ENCODE data around the gene SMOC1.

GRCh38 chr14:70077005-70077404 is 197.8 kb downstream of the SMOC1 start:
- TF ChIP-seq CTCF (IDR thresholded peaks at IDR 0.05) (no peak), ZFX (IDR thresholded peaks at IDR 0.05; ENCODE audit: borderline replicate concordance) (no peak)
